ENCODE measurements around the gene EEF2.
"Not testable (repeated sequence)": the region's sequence is repeated elsewhere in the genome, so short reads cannot be mapped to it uniquely, and the experiment has no call there.

The EEF2 gene

DNA sequence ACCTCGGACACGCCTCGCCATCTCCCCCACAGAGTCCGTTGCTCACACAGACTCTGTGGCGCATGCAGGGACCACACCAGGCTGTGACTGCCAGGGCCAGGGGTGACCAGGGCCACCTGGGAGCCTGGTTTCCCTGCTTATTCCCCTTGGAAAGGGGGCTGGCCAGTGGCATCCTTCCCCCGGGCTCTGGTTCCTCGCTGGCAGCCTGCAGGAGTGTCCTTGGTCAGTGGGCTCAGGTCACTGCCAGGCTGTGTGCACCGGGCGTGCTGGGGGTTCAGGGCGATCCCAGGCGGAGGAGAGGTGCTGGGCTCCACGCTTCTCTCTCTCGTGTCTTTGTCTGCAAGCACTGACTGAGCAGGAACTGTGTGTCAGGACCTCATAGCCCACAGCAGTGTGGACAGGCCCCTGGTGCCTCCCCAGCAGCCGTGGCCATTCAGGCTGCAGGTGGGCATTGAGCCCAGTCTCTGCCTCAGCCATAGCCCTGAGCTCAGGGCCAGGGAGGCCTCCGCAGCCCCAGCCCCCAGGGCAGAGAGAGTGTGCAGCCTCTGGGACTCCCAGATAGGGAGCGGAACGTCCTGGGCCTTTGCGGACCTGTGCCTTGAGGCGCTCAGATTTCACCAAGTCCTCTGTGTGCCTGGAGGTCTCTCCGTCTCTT, 28.8 kb upstream of the EEF2 start:
- H3K9ac ChIP-seq (ENCODE audit: low read depth, low read length) = no peak overlapping the region
- no peak overlapping the region for H3K27ac ChIP-seq (ENCODE audit: low read depth, low read length)

DNA sequence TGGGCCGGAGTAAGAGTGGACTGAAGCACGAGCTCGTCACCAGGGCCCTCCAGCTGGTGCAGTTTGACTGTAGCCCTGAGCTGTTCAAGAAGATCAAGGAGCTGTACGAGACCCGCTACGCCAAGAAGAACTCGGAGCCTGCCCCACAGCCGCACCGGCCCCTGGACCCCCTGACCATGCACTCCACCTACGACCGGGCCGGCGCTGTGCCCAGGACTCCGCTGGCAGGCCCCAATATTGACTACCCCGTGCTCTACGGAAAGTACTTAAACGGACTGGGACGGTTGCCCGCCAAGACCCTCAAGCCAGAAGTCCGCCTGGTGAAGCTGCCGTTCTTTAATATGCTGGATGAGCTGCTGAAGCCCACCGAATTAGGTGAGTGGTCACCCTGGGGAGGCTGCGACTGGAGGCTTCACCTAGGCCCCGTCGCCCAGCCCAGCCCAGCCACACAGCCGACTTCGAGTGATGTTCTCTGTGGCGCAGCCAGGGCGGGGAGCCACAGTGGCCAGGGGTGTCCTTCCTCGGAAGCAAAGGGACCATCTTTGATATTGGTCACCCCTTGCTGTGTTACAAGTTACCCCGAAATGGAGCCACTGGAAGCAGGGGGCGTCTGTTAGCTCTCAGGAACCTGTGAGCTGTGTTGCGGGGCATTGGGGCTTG, 27.8 kb upstream of the EEF2 start:
- Histone ChIP-seq H3K27me3 (ENCODE audit: control insufficient read depth, insufficient read depth, low read length) (no peaks in the 10 kb centered on the region), H3K9me3 (ENCODE audit: control insufficient read depth, insufficient read depth, low read length) (no peaks in the 10 kb centered on the region), H3K4me3 (ENCODE audit: low read depth, low read length) (no peak overlapping the region), H3K36me3 (ENCODE audit: control insufficient read depth, insufficient read depth, low read length) (peaks cover 55% of the 10 kb centered on the region), H3K27ac (ENCODE audit: low read depth, low read length) (no peak overlapping the region), H3K9ac (ENCODE audit: low read depth, low read length) (no peak overlapping the region), H3K4me1 (ENCODE audit: control insufficient read depth, insufficient read depth, low read length) (0 out of 2 replicates have a peak, but pooled peaks cover 6% of the 10 kb centered on the region)

More for the DNA sequence above, 28.8 kb upstream of the EEF2 start:
- Histone ChIP-seq H3K4me3 (ENCODE audit: low read depth, low read length) (no peak overlapping the region), H3K27me3 (ENCODE audit: control insufficient read depth, insufficient read depth, low read length) (no peaks in the 10 kb centered on the region), H3K9me3 (ENCODE audit: control insufficient read depth, insufficient read depth, low read length) (no peaks in the 10 kb centered on the region), H3K4me1 (ENCODE audit: control insufficient read depth, insufficient read depth, low read length) (no peaks in the 10 kb centered on the region), H3K36me3 (ENCODE audit: control insufficient read depth, insufficient read depth, low read length) (peaks cover 55% of the 10 kb centered on the region)

DNA sequence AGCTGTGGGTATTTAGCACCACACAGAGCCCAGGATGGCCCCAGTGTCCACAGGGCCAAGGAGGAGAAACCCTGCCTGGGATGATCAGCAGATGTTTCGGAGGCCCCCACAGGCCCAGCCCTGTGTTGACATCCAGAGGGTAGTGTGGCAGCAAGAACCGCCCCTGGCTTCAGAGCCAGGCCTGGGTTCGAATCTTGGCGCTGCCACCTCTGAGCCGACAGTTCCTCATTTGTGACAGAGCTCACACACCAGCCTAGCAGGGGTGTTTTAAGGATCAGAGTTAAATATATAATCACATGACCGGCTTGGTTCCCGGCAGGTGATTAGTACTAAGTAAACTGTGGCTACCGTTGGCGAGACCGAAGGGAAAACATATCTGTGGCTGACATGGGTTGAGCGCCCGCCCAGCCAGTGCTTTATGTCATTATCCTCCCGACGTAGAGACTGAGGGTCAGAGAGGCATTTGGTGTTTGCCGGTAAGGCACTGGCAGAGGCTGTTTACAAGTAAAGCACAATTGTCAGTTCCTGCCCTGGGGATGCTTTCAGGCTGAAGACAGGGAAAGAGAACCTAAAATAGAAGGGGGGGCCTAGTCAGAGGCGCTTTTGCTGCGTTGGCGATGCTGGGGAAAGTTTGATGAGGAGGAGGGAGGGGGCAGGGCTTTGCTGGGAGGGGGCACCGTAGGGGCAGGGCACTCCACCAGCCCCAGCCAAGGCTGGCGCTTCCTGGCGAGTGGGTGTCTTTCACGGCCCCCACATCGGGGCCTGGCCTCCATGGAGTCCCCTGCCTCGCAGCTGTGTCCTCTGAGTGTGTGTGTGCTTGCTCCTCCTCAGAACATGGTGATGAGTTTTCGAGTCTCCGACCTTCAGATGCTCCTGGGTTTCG, 27.1 kb upstream of the EEF2 start:
- Histone ChIP-seq H3K9ac (ENCODE audit: low read depth, low read length) (no peak overlapping the region), H3K4me3 (ENCODE audit: low read depth, low read length) (no peak overlapping the region), H3K4me1 (ENCODE audit: control insufficient read depth, insufficient read depth, low read length) (0 out of 2 replicates have a peak, but pooled peaks cover 6% of the 10 kb centered on the region), H3K9me3 (ENCODE audit: control insufficient read depth, insufficient read depth, low read length) (no peaks in the 10 kb centered on the region), H3K27ac (ENCODE audit: low read depth, low read length) (no peak overlapping the region), H3K36me3 (ENCODE audit: control insufficient read depth, insufficient read depth, low read length) (peaks cover 55% of the 10 kb centered on the region), H3K27me3 (ENCODE audit: control insufficient read depth, insufficient read depth, low read length) (no peaks in the 10 kb centered on the region)

DNA sequence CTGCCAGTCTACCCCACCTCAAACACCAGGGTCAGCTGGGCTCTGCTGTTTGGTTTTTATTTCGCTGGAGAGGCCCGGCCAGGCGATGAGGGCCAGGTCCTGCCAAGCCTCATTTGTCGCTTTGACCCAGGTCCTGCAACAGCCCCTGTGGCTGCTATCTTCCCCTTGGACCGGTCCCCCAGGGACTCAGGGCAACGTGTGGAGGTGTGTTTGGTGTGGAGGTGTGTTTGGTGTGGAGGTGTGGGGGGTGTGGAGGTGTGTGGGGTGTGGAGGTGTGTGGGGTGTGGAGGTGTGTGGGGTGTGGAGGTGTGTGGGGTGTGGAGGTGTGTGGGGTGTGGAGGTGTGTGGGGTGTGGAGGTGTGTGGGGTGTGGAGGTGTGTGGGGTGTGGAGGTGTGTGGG, 26.2 kb upstream of the EEF2 start:
- H3K36me3 ChIP-seq (ENCODE audit: control insufficient read depth, insufficient read depth, low read length) = peaks cover 47% of the 10 kb centered on the region
- not testable (repeated sequence) for H3K9ac ChIP-seq (ENCODE audit: low read depth, low read length); H3K4me1 ChIP-seq (ENCODE audit: control insufficient read depth, insufficient read depth, low read length); H3K4me3 ChIP-seq (ENCODE audit: low read depth, low read length); H3K27ac ChIP-seq (ENCODE audit: low read depth, low read length); H3K27me3 ChIP-seq (ENCODE audit: control insufficient read depth, insufficient read depth, low read length); H3K9me3 ChIP-seq (ENCODE audit: control insufficient read depth, insufficient read depth, low read length)

DNA sequence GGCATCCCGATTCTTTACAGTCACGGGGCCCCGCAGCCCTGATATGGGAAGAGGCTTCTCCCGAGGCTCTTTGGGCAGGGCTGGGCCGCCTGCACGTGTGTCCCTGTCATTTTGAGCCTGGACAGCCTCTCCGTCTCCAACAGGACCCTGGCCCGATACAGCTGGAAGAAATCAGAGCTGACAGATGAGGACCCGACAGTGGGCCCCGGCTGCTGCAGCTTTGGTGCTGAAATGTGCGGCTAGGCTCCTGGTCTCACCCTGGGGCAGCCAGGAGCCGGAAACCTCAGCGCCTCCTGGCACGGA, 25.5 kb upstream of the EEF2 start:
- no peaks in the 10 kb centered on the region for H3K27me3 ChIP-seq (ENCODE audit: control insufficient read depth, insufficient read depth, low read length)
- no peak overlapping the region for H3K4me3 ChIP-seq (ENCODE audit: low read depth, low read length)
- H3K9ac ChIP-seq (ENCODE audit: low read depth, low read length) = no peak overlapping the region
- 0 out of 2 replicates have a peak, but pooled peaks cover 6% of the 10 kb centered on the region for H3K4me1 ChIP-seq (ENCODE audit: control insufficient read depth, insufficient read depth, low read length)
- peaks cover 40% of the 10 kb centered on the region for H3K36me3 ChIP-seq (ENCODE audit: control insufficient read depth, insufficient read depth, low read length)
- no peaks in the 10 kb centered on the region for H3K9me3 ChIP-seq (ENCODE audit: control insufficient read depth, insufficient read depth, low read length)
- H3K27ac ChIP-seq (ENCODE audit: low read depth, low read length) = no peak overlapping the region

DNA sequence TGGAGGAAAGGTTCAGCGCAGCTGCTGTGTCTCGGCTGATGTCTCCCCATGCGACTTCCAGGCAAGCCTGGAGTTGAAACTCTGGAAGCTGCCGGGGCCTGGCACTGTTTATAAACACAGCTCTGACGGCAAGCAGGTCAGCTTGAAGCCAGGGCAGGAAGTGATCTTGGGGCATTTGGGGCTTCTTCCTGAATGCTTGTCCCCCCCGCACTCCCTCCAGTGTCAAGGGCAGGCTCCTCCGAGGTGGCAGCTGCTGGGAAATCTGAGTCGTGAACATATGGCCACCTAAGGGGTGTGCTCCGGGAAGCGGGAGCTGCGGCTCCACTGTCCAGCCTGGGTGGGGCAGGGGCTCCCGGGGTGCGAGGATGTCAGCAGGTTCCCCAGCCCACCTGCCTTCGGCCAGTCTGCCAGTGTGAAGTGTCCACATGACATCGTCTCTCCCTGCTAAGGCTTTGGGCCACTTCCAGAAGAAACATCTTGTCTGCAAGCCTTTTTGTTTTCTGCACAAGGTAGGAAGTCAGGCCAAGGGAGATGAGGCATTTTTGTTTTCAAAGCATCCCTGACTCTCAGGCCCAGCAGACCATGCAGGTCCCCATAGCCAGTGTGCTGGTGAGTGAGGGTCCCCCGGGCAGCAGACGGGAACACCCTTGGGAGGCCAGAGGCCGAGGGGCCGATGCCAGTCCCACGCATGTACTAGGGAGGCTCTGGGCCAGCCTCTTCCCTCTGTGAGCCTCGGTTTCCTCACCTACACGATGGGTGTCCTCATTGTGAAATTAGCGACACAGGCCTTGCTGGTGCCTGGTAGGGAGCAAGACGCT, 24.9 kb upstream of the EEF2 start:
- Histone ChIP-seq H3K27me3 (ENCODE audit: control insufficient read depth, insufficient read depth, low read length) (no peaks in the 10 kb centered on the region), H3K27ac (ENCODE audit: low read depth, low read length) (no peak overlapping the region), H3K36me3 (ENCODE audit: control insufficient read depth, insufficient read depth, low read length) (peaks cover 37% of the 10 kb centered on the region), H3K9me3 (ENCODE audit: control insufficient read depth, insufficient read depth, low read length) (no peaks in the 10 kb centered on the region), H3K9ac (ENCODE audit: low read depth, low read length) (no peak overlapping the region), H3K4me1 (ENCODE audit: control insufficient read depth, insufficient read depth, low read length) (0 out of 2 replicates have a peak, but pooled peaks cover 6% of the 10 kb centered on the region), H3K4me3 (ENCODE audit: low read depth, low read length) (no peak overlapping the region)

DNA sequence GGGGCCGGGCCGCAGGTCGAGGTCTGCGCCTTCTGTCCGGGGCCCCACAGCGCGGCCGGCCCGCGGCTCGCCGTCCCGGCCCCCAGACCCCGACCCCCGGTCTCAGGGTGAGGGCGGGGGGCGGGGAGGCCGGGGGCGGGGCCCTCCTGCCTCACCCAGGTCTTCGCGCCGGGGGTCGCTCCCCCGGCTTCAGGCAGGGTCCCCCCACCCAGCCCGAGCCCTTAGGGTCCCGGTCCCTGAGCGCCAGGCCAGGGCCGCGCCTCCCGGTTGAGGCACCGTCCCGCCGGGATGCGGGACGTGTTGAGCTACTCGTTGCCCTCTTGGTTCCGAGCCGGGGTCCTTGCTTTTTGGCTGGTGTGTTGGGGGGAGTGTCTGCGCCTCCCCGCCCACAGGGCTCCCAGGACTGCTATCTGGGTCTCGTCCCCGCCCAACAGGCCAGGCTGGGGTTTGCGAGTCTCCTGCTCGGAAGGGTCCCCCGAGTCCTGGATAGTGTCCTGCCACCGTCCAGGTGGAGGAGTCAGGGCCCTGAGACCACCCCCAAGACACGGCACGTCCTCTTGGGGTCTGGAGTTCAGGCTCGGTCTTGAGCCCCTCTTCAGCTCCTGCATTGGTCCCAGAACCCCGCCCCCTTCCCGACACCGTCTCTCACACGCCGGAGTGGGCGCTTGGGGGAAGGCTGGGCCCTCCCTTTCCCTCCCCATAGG, 22.7 kb upstream of the EEF2 start:
- Histone ChIP-seq H3K36me3 (ENCODE audit: control insufficient read depth, insufficient read depth, low read length) (peaks cover 19% of the 10 kb centered on the region), H3K27me3 (ENCODE audit: control insufficient read depth, insufficient read depth, low read length) (no peaks in the 10 kb centered on the region), H3K9me3 (ENCODE audit: control insufficient read depth, insufficient read depth, low read length) (no peaks in the 10 kb centered on the region), H3K4me3 (ENCODE audit: low read depth, low read length) (peak overlapping the region; percentile 79), H3K4me1 (ENCODE audit: control insufficient read depth, insufficient read depth, low read length) (0 out of 2 replicates have a peak, but pooled peaks cover 6% of the 10 kb centered on the region), H3K9ac (ENCODE audit: low read depth, low read length) (peak overlapping the region; percentile 10; the same call in 1 of the 2 replicates), H3K27ac (ENCODE audit: low read depth, low read length) (peak overlapping the region; percentile 61)

DNA sequence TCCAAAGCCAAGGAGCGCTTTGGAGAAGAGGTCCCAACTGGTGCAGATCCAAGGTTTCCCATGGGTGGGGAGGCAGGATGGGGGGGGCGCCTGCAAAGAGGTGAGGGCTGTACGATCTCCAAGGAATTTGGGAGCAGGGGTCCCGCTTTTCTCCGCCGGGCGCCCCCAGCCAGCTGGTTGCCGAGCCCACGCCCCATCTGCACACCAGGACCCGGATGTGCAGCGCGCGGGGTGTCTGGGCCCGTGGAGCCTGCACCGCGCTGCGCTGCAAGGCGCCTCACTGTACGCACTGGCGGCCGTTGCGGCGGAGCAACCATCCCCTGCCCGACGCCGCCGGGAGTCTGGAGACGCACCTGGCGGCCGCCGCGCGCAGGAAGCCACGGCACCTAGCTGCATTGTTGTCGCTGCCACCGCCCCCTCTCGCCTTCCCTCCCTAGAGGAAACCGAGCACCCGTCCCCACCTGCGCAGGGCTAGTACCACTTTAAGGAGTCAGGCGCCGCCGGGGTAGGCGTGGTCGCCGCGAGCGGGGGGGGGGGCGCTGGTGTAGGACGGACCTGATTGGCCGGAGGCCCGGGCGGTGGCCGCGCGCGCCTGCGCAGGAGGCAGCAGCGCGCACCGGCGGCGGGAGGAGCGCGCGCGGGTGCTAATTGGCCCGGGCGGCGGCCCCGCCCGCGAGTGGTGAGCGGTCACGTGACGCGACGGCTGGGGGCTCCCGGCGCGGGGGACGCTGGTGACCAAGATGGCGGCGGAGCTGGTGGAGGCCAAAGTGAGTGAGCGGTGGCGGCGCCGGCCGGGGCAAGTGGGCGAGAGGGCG, 22.0 kb upstream of the EEF2 start, which contains the start of gene PIAS4:
PIAS4 (plus strand) TSS at position 716 of the 815 bp plus-strand sequence; CDS start at position 741, 25 bp downstream.
- 0 out of 2 replicates have a peak, but pooled peaks cover 6% of the 10 kb centered on the region for H3K4me1 ChIP-seq (ENCODE audit: control insufficient read depth, insufficient read depth, low read length)
- H3K9me3 ChIP-seq (ENCODE audit: control insufficient read depth, insufficient read depth, low read length) = no peaks in the 10 kb centered on the region
- H3K9ac ChIP-seq (ENCODE audit: low read depth, low read length) = peak within 1 kb of the TSS; percentile 79
- H3K27me3 ChIP-seq (ENCODE audit: control insufficient read depth, insufficient read depth, low read length) = no peaks in the 10 kb centered on the region
- peak within 1 kb of the TSS; percentile 90 for H3K27ac ChIP-seq (ENCODE audit: low read depth, low read length)
- peak within 1 kb of the TSS; percentile 88 for H3K4me3 ChIP-seq (ENCODE audit: low read depth, low read length)
- peaks cover 16% of the 10 kb centered on the region; the same call in 1 of the 2 replicates for H3K36me3 ChIP-seq (ENCODE audit: control insufficient read depth, insufficient read depth, low read length)

DNA sequence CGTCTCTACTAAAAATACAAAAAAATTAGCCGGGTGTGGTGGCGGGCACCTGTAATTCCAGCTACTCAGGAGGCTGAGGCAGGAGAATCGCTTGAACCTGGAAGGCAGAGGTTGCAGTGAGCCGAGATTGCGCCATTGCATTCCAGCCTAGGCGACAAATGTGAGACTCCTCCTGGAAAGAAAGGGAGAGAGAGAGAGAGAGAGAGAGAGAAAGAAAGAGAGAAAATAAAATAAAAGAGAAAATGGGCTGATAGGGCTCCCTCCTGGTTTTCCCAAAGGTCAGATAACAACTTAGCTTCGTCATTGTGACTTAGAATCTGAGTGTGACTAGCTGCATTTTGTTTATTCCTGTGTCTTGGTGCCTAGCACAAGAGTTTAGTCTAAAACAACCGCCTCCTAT, 20.2 kb upstream of the EEF2 start:
- not testable (repeated sequence) for H3K4me3 ChIP-seq (ENCODE audit: low read depth, low read length); H3K27ac ChIP-seq (ENCODE audit: low read depth, low read length); H3K9ac ChIP-seq (ENCODE audit: low read depth, low read length); H3K27me3 ChIP-seq (ENCODE audit: control insufficient read depth, insufficient read depth, low read length); H3K9me3 ChIP-seq (ENCODE audit: control insufficient read depth, insufficient read depth, low read length); H3K36me3 ChIP-seq (ENCODE audit: control insufficient read depth, insufficient read depth, low read length); H3K4me1 ChIP-seq (ENCODE audit: control insufficient read depth, insufficient read depth, low read length)
